H1 (cell line): ENCODE results near the gene TLNRD1. TPM values are rescaled to one million over a fixed set of nuclear protein-coding genes. Genes with fewer than 3 reads are reported as not detected.

Experiments used
- BACH1 ChIP-seq: IDR thresholded peaks from 2 replicates; pipeline ENCODE4 v1.6.1; 2012; ENCODE audit warnings: low read length, improper control_type of control experiment
- BRCA1 ChIP-seq: IDR thresholded peaks from 2 replicates; pipeline ENCODE4 v1.6.1; 2012; ENCODE audit warnings: low read depth, low read length, improper control_type of control experiment
- CHD2 ChIP-seq: IDR thresholded peaks from 2 replicates; pipeline ENCODE4 v1.6.1; 2012; ENCODE audit warnings: low read length, improper control_type of control experiment
- SAP30 ChIP-seq: fragments of 300-600 bp; sonication (generic); IDR thresholded peaks from 2 replicates; pipeline ENCODE4 v1.7.1; 2012; ENCODE audit warnings: low read length, moderate library complexity, mild to moderate bottlenecking, inconsistent platforms; ENCODE audit not compliant: insufficient read depth, insufficient replicate concordance
- TBP ChIP-seq: IDR thresholded peaks from 2 replicates; pipeline ENCODE4 v1.6.1; 2011; ENCODE audit warnings: low read depth, low read length, improper control_type of control experiment
- polyA plus RNA-seq, 7 experiments: library from polyadenylated mRNA; depleted of rRNA in 3 of 7; stranded (reverse) in 5 of 7; unstranded in 2 of 7; fragments of >200 nt in 5 of 7; fragments of 200-250 nt in 2 of 7; gene quantifications; 1 replicate in 5 of 7; 2 replicates in 1 of 7; 4 replicates in 1 of 7; pipeline versions ENCODE4 v1.2.1 to v1.2.3, GENCODE V29; 2011 to 2013; ENCODE audit warnings: missing spikeins in 2 of 7, mixed read lengths in 2 of 7
- total RNA-seq: library from RNA; stranded (reverse); fragmentation: NEBNext Ultra II Directional; extraction: Animal tissue kit (Norgen Biotek cat#: 25700); gene quantifications from 2 replicates; pipeline ENCODE4 v1.2.1, GENCODE V29; 2021
- TF ChIP-seq, protein P1 (sequence below): fragments of 300-600 bp; sonication (generic); IDR thresholded peaks from 2 replicates; pipeline ENCODE4 v1.7.1; 2012; ENCODE audit warnings: low read length, moderate library complexity, mild to moderate bottlenecking, inconsistent platforms; ENCODE audit not compliant: insufficient replicate concordance

The TLNRD1 gene
- total and polyA plus RNA-seq, 2 of the 8 experiments (the other 6 are each of a cell fraction or from before 2014, with no cell fraction given): 12.2 to 20.5 TPM

DNA sequence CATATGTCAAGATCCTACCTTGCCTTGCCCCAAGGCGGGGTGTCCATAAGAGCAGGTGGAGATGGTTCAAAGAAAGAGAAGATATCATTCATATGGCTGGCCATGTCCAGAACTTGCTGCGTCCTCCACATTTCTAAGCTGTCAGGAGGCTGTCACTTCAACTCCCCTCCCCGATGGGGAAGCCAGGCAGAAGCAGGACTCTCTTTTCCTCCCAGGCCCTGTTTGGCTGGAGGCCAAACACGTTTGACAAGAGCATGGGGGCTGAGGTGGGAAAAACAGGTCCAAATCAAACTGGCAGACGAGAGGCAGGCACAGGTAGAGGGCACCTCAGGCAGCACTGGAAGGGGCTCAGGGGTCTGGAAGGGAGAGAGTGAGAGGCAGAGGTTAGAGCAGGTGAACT lies 48.8 kb upstream of the TLNRD1 start (continued):
- TF ChIP-seq, protein P1, sequence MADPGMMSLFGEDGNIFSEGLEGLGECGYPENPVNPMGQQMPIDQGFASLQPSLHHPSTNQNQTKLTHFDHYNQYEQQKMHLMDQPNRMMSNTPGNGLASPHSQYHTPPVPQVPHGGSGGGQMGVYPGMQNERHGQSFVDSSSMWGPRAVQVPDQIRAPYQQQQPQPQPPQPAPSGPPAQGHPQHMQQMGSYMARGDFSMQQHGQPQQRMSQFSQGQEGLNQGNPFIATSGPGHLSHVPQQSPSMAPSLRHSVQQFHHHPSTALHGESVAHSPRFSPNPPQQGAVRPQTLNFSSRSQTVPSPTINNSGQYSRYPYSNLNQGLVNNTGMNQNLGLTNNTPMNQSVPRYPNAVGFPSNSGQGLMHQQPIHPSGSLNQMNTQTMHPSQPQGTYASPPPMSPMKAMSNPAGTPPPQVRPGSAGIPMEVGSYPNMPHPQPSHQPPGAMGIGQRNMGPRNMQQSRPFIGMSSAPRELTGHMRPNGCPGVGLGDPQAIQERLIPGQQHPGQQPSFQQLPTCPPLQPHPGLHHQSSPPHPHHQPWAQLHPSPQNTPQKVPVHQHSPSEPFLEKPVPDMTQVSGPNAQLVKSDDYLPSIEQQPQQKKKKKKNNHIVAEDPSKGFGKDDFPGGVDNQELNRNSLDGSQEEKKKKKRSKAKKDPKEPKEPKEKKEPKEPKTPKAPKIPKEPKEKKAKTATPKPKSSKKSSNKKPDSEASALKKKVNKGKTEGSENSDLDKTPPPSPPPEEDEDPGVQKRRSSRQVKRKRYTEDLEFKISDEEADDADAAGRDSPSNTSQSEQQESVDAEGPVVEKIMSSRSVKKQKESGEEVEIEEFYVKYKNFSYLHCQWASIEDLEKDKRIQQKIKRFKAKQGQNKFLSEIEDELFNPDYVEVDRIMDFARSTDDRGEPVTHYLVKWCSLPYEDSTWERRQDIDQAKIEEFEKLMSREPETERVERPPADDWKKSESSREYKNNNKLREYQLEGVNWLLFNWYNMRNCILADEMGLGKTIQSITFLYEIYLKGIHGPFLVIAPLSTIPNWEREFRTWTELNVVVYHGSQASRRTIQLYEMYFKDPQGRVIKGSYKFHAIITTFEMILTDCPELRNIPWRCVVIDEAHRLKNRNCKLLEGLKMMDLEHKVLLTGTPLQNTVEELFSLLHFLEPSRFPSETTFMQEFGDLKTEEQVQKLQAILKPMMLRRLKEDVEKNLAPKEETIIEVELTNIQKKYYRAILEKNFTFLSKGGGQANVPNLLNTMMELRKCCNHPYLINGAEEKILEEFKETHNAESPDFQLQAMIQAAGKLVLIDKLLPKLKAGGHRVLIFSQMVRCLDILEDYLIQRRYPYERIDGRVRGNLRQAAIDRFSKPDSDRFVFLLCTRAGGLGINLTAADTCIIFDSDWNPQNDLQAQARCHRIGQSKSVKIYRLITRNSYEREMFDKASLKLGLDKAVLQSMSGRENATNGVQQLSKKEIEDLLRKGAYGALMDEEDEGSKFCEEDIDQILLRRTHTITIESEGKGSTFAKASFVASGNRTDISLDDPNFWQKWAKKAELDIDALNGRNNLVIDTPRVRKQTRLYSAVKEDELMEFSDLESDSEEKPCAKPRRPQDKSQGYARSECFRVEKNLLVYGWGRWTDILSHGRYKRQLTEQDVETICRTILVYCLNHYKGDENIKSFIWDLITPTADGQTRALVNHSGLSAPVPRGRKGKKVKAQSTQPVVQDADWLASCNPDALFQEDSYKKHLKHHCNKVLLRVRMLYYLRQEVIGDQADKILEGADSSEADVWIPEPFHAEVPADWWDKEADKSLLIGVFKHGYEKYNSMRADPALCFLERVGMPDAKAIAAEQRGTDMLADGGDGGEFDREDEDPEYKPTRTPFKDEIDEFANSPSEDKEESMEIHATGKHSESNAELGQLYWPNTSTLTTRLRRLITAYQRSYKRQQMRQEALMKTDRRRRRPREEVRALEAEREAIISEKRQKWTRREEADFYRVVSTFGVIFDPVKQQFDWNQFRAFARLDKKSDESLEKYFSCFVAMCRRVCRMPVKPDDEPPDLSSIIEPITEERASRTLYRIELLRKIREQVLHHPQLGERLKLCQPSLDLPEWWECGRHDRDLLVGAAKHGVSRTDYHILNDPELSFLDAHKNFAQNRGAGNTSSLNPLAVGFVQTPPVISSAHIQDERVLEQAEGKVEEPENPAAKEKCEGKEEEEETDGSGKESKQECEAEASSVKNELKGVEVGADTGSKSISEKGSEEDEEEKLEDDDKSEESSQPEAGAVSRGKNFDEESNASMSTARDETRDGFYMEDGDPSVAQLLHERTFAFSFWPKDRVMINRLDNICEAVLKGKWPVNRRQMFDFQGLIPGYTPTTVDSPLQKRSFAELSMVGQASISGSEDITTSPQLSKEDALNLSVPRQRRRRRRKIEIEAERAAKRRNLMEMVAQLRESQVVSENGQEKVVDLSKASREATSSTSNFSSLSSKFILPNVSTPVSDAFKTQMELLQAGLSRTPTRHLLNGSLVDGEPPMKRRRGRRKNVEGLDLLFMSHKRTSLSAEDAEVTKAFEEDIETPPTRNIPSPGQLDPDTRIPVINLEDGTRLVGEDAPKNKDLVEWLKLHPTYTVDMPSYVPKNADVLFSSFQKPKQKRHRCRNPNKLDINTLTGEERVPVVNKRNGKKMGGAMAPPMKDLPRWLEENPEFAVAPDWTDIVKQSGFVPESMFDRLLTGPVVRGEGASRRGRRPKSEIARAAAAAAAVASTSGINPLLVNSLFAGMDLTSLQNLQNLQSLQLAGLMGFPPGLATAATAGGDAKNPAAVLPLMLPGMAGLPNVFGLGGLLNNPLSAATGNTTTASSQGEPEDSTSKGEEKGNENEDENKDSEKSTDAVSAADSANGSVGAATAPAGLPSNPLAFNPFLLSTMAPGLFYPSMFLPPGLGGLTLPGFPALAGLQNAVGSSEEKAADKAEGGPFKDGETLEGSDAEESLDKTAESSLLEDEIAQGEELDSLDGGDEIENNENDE: no peak
- TF ChIP-seq BRCA1: no peak
- TF ChIP-seq SAP30: no peak
- no peak for TF ChIP-seq TBP
- TF ChIP-seq BACH1: no peak
- TF ChIP-seq CHD2: no peak
